ENCODE results near the gene EXOC6B.

The EXOC6B gene

GRCh38 chr2:72341639-72342038, 484.2 kb downstream of the EXOC6B start:
- DNase-seq: no peak

- DNase-seq: no peak
Observed at GRCh38 chr2:72340665-72341064, 485.2 kb downstream of the EXOC6B start.

DNA sequence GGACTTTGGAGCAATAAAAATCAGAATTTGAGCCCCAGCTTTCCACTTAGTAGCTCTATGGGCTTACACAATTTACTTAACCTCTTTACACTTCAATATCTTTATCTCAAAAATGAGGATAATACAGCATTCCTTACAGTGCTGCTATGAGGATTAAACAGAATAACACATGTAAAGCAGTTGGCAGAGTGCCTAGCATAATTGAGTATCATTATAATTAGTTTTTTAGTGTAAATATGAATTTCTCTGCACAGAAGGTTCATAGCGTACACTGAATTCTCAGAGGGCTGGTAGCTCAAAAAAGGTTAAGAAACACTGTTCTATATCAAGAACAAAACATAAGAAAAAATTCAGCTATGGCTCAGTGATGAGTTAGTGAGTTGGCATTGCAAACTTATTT, 487.8 kb downstream of the EXOC6B start:
- no peak for DNase-seq

DNA sequence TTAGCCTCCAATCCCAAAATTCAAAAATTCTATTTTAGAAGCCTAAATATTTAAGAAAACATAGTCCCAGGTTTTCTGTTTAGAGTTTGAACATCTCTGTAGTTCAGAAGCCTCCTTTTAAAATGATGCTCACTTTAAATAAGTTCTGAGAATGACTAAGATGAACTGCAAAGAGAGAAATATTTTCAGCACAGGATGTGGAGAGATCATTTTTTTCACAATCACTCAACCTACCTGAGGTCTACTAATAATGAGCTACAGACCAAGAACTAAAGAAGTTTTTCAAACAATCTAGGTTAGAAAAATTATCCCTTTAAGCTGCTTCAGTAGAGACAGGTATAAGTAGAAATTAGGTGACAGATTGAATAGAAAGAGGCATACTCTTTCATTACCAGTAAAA, 493.1 kb downstream of the EXOC6B start:
- DNase-seq: no peak

DNA sequence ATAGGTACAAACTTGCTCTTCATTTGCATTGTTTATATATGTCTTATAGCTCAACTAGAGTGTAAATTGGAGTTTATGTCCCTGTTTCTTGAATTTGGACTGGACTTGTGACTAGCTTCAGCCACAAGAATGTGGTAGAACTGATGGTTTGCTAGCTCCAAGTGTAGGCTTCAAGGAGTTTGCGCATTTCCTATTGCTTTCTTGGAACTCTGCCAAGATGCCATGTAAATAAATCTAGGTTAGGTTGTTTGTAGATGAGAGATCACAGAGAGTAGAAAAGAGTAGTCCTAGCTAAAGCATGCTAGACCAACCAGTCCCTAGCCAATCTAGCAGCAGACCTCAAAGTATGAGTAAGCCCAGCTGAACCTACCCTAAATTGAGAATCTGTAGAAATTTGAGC, 495.2 kb downstream of the EXOC6B start:
- no peak for DNase-seq

DNA sequence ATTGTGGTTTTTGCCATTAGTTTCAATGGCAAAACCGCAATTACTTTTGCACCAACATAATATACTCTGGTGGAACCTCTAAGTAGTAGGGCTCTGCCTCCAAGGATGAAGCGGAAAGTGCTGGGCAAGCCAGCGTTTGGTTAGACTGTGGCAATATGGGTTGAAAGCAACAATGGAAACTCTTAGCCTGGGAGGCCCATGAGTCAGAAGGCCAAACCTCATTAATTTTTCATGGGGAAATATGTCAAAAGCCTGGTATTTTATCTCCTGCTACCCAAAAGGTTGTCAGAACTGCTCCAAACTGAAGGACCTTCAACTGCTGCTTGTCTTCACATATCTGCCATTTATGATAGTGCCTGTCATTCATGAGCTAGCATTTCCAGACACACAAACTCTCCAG, 499.1 kb downstream of the EXOC6B start:
- DNase-seq: no peak

DNA sequence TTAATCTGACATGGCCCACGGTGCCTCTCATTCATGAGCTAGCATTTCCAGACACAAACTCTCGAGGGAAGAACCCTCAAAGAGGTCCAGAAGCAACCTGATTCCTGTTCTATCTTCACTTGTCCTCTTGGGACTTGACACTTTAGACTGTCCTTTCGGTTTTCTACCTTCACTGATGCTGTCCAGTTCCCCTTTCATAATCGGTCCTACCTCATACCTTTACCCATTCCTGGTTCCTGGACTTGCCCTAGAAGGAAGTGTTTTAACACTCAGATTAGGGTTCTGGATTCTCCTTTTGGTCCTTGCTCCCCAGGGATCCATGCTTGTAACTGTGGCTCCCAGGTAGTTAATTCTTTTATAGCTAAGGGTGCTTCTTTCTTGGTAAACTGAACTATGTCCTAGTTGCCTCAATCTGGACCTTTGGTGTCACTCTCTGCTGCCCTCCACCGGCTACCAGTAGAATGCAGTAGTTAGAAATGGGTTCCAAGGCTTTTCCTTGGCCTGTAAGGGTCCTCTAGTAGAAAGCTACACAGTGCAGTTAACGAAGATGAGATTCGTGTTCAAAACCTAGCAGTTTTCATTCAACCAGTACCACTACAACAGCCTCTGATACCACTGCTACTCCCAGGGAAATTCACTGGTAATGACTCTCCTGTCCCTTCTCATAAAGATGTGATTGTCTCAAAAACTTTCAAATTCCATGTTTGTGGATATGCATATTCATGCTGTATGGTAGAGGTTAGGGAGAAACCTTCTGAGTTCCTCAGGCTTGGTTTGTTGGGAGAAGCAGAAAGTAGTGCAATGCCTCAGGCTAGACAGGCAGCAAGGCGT, 500.0 kb downstream of the EXOC6B start:
- DNase-seq: peak in 1 of 2 donors; percentile 30

DNA sequence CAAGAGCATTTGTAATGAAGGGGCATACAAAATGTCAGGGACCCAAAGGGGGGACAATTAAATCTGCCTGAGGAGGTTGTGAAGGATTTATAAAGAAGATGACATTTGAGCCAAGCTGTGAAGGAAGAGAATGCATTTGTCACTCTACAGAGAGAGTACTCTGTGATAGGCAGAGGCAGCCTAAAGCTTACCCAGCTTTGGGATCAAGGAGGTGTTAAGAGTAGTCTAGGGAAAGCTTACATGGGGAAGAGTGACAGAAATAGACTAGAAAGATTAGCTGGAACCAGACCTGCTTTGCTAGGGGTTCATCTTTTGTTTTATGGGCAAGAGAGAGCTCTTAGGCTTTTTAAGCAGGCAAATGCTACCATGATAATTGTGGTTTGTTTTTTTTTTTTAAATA, 509.1 kb downstream of the EXOC6B start:
- DNase-seq: no peak

DNA sequence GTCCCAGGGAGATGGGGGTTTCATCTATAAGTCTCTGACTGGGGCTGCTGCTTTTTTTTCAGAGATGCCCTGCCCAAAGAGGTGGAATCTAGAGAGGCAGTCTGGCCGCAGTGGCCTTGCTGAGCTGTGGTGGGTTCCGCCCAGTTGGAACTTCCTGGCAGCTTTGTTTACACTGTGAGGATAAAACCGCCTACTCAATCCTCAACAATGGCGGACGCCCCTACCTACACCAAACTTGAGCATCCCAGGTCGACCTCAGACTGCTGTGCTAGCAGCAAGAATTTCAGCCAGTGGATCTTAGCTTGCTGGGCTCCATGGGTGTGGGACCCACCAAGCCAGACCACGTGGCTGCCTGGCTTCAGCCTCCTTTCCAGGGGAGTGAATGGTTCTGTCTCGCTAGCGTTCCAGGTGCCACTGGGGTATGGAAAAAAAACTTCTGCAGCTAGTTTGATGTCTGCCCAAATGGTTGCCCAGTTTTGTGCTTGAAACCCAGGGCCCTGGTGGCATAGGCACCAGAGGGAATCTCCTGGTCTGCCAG, 525.6 kb downstream of the EXOC6B start:
- DNase-seq: no peak

DNA sequence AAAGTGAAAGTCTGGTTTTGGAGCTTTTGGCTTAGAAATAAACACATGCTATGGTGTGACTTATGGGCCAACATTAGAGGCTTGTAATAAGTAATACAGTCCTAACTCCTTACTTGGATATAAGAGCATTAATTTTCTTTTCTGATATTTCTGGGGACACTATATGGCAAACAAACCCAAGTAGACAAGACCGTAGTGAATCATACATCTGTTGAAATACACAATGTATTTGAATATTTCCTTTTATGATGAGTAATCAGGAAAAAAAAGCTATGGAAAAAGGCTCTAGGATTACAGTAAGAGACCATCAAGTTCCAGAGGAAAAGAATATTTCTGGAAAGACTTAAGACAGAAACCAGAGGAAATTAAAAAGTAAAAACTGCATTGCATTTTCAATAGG, 532.2 kb downstream of the EXOC6B start:
- DNase-seq: no peak

DNA sequence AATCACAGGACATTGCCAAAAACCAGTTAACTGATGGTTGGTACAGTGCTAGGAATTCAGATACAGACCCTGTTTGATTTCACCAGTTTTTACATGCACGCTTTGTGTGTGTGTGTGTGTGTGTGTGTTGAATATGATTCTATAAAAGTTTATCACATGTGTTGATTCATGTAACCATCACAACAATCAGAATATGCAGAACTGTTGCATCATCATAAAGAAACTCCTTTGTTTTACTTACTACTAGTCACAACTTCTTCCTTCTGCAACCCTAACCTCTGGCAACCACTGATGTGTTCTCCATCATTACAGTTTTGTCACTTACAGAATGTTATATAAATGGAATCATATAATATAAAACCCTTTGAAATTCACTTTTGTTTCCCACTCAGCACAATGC, 533.4 kb downstream of the EXOC6B start:
- DNase-seq: no peak

DNA sequence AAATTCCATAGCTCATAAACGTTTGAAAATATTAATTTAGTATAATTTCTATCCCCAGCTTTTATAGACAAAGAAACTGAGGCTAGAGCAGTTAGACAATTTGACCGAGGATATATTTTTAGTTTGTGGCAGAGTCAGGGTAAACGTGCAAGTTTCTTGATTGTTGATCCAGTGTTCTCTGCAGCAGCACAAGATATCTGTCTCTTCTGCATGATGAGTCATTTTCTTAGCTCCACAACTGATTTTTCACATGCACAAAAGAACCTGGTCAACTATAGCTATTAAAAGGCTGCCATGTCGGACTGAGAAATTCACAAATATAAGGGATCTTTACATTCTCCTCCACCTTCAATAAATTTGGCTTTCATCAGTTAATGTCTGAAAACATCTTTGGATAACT, 534.8 kb downstream of the EXOC6B start:
- no peak for DNase-seq

DNA sequence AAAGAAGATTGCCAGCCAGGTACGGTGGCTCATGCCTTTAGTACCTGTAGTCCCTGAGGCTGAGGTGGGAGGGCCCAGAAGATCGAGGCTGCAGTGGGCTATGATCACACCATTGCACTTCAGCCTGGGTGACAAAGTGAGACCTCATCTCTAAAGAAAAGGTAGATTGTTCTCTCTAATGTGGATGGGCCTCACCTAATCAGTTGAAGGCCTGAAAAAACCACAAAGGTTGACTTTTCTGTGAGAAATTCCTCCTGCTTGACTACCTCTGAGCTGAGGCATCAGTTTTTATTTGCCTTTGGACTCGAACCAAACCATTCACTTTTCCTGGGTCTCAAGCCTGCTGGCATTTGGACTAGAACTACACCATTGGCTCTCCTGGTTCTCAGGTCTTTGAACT, 536.1 kb downstream of the EXOC6B start:
- no peak for DNase-seq

- no peak for DNase-seq
Observed at GRCh38 chr2:72289283-72289682, 536.5 kb downstream of the EXOC6B start.

DNA sequence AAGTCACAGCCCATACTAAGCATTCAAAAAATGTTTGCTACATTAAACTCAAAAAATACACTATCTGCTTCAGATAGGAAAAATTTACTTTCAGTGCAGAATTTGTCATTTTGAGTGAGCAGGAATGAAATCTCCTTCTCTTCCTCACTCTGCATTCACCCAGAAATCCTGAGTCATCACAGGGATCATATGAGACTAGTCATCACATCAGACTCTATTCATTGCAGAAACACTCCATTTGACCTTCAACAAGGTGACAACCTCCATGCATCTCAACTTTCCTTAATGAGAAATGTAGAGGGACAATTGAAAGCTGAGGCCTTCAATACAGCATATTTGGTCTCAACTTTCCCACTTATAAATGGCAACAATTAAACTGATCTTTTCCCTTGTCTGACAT, 547.8 kb downstream of the EXOC6B start:
- no peak for DNase-seq

DNA sequence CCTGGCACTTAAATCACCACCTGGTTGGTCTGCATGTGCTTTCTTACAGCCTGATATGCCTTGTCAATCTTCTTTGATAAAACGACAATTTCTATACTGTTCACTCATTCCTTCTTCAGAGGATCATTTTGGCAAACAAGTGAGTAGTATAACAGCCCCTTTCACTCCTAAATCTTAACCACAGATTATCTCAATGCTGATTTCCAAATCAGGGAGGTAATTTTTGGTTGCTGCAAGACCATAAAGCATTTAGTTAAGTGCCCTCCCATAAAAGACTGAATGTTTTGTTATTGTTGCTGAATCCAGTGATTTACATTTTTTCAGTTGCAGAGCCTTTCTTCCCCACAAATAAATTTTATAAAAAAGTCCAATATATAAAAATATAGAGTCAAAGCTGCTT, 549.0 kb downstream of the EXOC6B start:
- DNase-seq: no peak

DNA sequence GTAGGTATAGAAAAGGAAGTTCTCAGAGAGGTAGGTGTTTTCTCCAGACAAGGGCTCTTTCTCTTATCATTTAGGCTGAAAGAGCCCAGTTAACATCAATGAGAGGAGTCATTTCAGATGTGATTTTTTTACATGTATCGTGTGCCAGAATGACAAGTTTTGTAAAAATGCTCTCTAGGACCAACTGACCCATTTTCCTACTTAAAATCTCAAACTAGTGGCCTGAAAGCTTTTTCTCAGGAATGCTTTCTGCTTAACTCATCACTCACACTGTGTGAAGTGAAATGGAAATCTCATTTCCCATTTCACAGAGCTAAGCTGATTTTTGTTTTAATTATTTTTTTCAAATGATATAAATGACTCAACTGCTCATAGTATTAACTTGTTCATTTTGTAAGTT, 549.5 kb downstream of the EXOC6B start:
- DNase-seq: no peak

- DNase-seq: no peak
Observed at GRCh38 chr2:72275084-72275483, 550.7 kb downstream of the EXOC6B start.

DNA sequence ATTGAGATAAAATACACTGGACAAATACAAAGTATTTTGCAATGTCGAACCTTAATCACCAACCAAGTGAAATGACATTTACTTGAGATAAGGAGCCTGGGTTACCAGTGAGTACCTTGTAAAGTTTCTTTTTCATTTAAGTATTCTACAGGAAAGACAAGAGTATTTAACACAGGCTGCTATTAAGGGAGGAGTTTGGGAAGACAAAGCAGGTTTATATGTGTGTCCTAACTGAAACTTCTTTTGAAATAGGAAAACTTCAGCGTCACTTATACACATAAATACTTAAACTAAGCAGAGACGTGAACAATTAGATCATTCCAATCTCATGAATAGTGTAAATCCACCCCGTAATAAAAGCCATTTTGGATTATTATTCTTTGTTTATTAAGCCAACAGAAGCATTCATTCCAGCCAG, 551.4 kb downstream of the EXOC6B start:
- no peak for DNase-seq

DNA sequence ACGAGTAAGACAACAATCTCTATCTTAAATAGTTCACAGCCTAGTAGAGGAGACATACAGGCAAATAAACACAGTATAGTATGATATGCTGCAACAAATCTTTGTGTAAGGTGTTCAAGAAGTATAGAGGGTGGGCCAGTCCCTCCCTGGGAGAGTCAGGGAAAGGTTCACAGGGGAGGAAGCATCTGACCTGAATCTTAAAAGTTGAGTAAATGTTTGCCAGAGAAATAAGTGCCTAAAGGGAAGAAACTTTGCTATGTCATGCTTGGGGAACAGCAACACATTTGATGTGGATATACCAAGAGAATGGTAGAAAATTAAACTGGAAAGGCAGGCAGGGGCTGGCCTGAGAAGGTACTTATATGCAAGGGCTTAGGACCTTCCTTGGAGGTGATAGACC, 552.4 kb downstream of the EXOC6B start:
- no peak for DNase-seq

DNA sequence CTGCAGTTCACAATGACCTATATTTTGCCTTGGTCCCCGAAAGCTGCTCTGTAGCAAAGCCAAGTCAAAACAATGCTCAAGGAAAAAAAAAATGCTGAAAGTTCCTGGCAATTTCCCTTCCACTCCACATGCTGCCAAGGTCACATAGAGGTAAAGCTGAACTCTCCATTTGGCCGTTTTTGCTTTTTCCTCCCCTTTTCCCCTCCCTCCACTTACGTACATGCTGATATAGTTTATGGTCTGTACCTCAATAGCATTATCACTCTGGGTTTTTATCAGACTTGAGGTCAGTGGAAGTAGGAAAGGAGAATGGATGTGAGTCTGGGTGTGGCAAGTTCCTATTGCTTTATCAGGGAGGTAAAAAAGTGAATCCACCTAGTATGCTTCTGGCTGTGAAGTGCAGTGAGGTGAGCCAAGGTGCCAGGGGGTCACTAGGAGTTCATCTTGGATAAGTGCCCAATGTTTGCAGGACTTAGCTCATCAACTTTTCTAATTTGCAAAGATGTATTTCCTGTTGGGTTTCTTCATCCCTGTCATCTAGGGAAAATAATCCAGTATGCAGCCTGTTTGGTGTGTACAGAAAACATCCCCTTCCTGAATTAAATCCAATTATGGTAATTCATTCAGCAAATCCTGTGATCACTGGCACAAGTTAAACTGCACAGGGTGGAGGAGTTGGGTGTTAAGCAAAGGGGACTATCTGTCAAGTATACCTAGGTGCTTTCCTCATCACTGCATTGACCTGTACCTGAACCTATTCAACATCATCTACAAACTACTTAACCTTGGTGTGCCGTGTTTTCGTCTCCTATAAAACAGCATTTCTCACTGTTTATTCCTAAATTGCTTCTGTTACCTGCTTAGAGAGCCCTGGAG, 553.8 kb downstream of the EXOC6B start:
- no peak for DNase-seq

GRCh38 chr2:72271276-72271614, 554.6 kb downstream of the EXOC6B start:
- DNase-seq: no peak

DNA sequence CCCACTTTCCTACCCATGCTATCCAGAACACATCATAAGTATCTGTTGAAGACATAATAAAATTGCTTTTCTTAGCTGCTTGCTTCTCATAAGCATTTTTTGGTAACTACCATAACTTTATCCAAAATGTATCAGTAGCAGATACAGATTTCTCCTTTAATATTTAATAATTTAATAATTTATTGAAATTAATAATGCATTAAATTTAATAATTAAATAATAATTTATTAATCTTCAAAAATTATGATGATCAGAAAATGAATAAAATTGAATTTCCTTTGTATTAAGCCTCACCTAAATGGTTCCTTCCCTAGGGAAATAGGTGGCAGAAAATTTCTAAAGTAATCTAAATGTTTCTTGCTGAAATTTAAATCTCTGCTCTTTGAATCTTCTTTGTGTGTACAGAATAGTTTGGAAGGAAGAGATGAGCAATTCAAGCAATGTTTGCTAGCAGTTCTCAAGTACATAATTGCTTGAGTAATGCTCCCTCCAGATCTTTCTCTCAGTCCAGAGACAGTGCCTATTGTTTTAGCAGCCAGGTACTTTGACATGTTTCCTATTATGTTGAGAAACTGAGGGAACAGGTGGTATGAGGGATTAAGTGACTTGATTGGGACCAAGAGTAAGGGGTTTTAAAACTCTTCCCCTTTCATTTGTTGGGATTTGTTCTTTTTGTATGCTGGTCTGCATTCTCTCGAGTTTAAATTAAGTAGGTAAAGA, 555.1 kb downstream of the EXOC6B start:
- DNase-seq: no peak

DNA sequence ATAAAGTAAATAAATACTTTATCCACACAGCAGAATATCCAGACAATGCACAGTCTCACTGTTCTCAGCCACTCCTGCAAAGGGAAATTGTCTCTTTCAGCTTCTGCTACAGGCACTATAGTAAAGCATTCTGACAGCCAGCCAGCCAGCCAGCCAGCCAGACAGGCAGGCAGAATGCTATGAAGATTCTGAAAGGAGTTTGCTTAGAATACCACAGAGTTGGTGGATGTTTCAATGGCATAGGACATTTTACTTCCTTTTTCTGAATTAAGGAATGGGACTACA, 562.1 kb downstream of the EXOC6B start:
- DNase-seq: no peak

Measured in stimulated activated CD4-positive, alpha-beta T cell treated with anti-CD3 and anti-CD28 coated beads, Interleukin-2, amount 100 ng/mL, for 24 hours (primary cell).